Kidney (tissue), 14 donors: ENCODE data around the gene TSHR. TPM values are rescaled to one million over a fixed set of nuclear protein-coding genes. Genes with fewer than 3 reads are reported as not detected.

ENCODE experiments used
- DNase-seq, 5 donors: peaks; one replicate each; pipeline ENCODE4 v3.0.0-alpha.2; 2013 to 2020
- FAIRE-seq: peaks from 2 replicates; lab custom pipeline; 2012; peaks lifted over from hg19 to GRCh38; lab: Jason Lieb, UNC
- H3K27ac ChIP-seq, 2 donors: one replicate each; pipeline ENCODE4 v1.7.0; 2013; ENCODE audit warnings: low read depth in 2 of 2, low read length in 2 of 2, inconsistent platforms in 1 of 2
- H3K27me3 ChIP-seq: one replicate; pipeline ENCODE4 v1.7.1; 2013; ENCODE audit warnings: low read length, inconsistent platforms; ENCODE audit not compliant: control insufficient read depth, insufficient read depth
- H3K36me3 ChIP-seq, 3 donors: one replicate each; pipeline versions ENCODE4 v1.7.0 to v1.7.1; 2013; ENCODE audit warnings: low read length in 3 of 3, control low read depth in 1 of 3, inconsistent platforms in 1 of 3; ENCODE audit not compliant: insufficient read depth in 3 of 3, control insufficient read depth in 2 of 3
- H3K4me1 ChIP-seq, 3 donors: one replicate each; pipeline versions ENCODE4 v1.7.0 to v1.7.1; 2013; ENCODE audit warnings: low read length in 3 of 3, inconsistent platforms in 1 of 3, low read depth in 1 of 3; ENCODE audit not compliant: control insufficient read depth in 2 of 3, insufficient read depth in 2 of 3
- H3K4me3 ChIP-seq, 3 donors: one replicate each; pipeline versions ENCODE4 v1.7.0 to v1.8.1; 2013; ENCODE audit warnings: low read length in 3 of 3, control low read depth in 1 of 3, inconsistent platforms in 1 of 3
- H3K9ac ChIP-seq, 3 donors: one replicate each; pipeline versions ENCODE4 v1.7.0 to v1.7.1; 2013; ENCODE audit warnings: low read length in 3 of 3, control low read depth in 1 of 3, inconsistent platforms in 1 of 3
- H3K9me3 ChIP-seq, 3 donors: one replicate each; pipeline versions ENCODE4 v1.7.0 to v1.7.1; 2013; ENCODE audit warnings: low read length in 3 of 3, control low read depth in 1 of 3, inconsistent platforms in 1 of 3; ENCODE audit not compliant: control insufficient read depth in 2 of 3, insufficient read depth in 1 of 3
- CTCF ChIP-seq: IDR thresholded peaks from 3 replicates; pipeline ENCODE4 v1.5.1; 2012; ENCODE audit warnings: mild to moderate bottlenecking, moderate library complexity, borderline replicate concordance; ENCODE audit not compliant: insufficient read depth; ENCODE audit errors: extremely low read depth
- intact Hi-C: fragments of 100-400 bp; cut with DNase I; formaldehyde crosslinking; loops from one replicate; pipeline ENCODE4 v1.11.1; 2022
- polyA plus RNA-seq: library from polyadenylated mRNA; stranded (reverse); fragments of 350-450 nt; fragmentation: Illumina TruSeq; extraction: RNeasy Lipid Tissue Mini Kit (QIAGEN cat#74804); gene quantifications from one replicate; pipeline ENCODE4 v1.2.3, GENCODE V29; 2014; ENCODE audit warnings: low read depth, low replicate concordance; ENCODE audit not compliant: insufficient read depth
- total RNA-seq: library from RNA; stranded (reverse); fragmentation: NEBNext Ultra II Directional; extraction: Animal tissue kit (Norgen Biotek cat#: 25700); gene quantifications from one replicate; pipeline ENCODE4 v1.2.1, GENCODE V29; 2021
- donor health status: control.
- donor health status: control.
- donor health status: control.
- donor health status: control.
- donor health status: control.
- donor health status: DM: yes; HTN: yes; CAD: no.
- donor health status: Normal renal cell carcinoma (clear cell type).

Gene TSHR
- total and polyA plus RNA-seq, 2 donors from 2014 or later: 0.98 TPM; not detected in 1

- Histone ChIP-seq H3K9me3 (no peaks in the 10 kb centered on the region), H3K27ac (no peak overlapping the region), H3K4me3 (no peak overlapping the region), H3K27me3 (no peaks in the 10 kb centered on the region), H3K9ac (no peak overlapping the region), H3K36me3 (no peaks in the 10 kb centered on the region), H3K4me1 (no peaks in the 10 kb centered on the region)
- no peak for FAIRE-seq
- intact Hi-C loops: no loop called here
- TF ChIP-seq CTCF: no peak
- no peak for DNase-seq
These were observed 165.1 kb downstream of the TSHR start for GRCh38 chr14:81120501-81120900.

GRCh38 chr14:81122326-81122725 lies 166.9 kb downstream of the TSHR start:
- Histone ChIP-seq H3K4me1 (no peaks in the 10 kb centered on the region), H3K4me3 (no peak overlapping the region), H3K9me3 (no peaks in the 10 kb centered on the region), H3K36me3 (no peaks in the 10 kb centered on the region), H3K9ac (no peak overlapping the region), H3K27ac (no peak overlapping the region), H3K27me3 (no peaks in the 10 kb centered on the region)
- DNase-seq: no peak
- FAIRE-seq: no peak
- intact Hi-C loops: no loop called here
- TF ChIP-seq CTCF: no peak

GRCh38 chr14:81123811-81124210 lies 168.4 kb downstream of the TSHR start:
- Histone ChIP-seq H3K27me3 (no peaks in the 10 kb centered on the region), H3K36me3 (no peaks in the 10 kb centered on the region), H3K9ac (no peak overlapping the region), H3K4me1 (no peaks in the 10 kb centered on the region), H3K9me3 (no peaks in the 10 kb centered on the region), H3K27ac (no peak overlapping the region), H3K4me3 (no peak overlapping the region)
- FAIRE-seq (peak; percentile 46), DNase-seq (no peak)
- TF ChIP-seq CTCF: no peak
- intact Hi-C loops: no loop called here

- intact Hi-C loops: no loop called here
- Histone ChIP-seq H3K4me3 (no peak overlapping the region), H3K27me3 (no peaks in the 10 kb centered on the region), H3K9me3 (no peaks in the 10 kb centered on the region), H3K9ac (no peak overlapping the region), H3K27ac (no peak overlapping the region), H3K4me1 (no peaks in the 10 kb centered on the region), H3K36me3 (no peaks in the 10 kb centered on the region)
- DNase-seq (peak in 2 of 5 donors; percentile 16 to 73), FAIRE-seq (no peak)
- no peak for TF ChIP-seq CTCF
These were observed 170.1 kb downstream of the TSHR start for GRCh38 chr14:81125536-81125935.
